Ovary (tissue), 3 donors: ENCODE results near the gene COL11A2.

Experiments used
- EP300 ChIP-seq: sonication (generic); formaldehyde crosslinking; IDR thresholded peaks from one replicate; pipeline ENCODE4 v1.6.1; 2017; ENCODE audit warnings: antibody characterized with exemption
- POLR2A ChIP-seq: fragments of 450-650 bp; IDR thresholded peaks from one replicate; pipeline ENCODE4 v1.6.1; 2017; ENCODE audit warnings: antibody characterized with exemption, mild to moderate bottlenecking, moderate library complexity
- TF ChIP-seq, protein P1 (sequence below), 3 donors: fragments of 450-650 bp in 2 of 3; fragments of 200-600 bp in 1 of 3; IDR thresholded peaks; one replicate each; pipeline versions ENCODE4 v1.5.1 to v1.8.0; 2016 to 2022; ENCODE audit warnings: antibody characterized with exemption in 3 of 3, mild to moderate bottlenecking in 1 of 3
- donor health status: DM: no; HTN: no; CAD: no.

DNA sequence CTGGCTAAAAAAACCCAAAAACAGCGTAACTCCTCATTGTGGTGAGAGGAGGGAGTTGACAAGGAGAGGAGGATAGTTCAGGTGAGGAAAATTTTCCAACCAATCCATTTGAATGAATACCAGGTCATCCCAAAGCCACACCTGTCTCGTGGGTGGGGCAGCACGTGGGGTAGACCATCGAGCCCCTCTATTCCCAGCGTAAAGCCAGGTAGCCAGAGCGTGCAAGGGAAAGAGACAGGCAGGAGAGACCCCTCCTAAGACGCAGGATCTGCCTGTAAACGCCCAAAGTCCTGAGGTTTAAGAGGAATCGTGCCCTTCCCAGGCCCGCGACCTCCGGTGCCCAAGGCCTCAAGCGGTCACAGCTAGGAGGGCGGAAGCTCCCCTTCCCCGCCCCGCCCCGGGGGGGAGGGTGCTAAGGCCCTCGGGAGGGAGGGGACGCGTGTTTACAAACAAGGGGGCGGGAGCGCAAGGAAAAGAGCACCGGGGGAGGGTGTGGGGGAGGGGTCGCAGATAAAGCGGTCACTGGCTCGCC, 7.5 kb upstream of the COL11A2 start:
- no peak for TF ChIP-seq POLR2A
- TF ChIP-seq, protein P1, sequence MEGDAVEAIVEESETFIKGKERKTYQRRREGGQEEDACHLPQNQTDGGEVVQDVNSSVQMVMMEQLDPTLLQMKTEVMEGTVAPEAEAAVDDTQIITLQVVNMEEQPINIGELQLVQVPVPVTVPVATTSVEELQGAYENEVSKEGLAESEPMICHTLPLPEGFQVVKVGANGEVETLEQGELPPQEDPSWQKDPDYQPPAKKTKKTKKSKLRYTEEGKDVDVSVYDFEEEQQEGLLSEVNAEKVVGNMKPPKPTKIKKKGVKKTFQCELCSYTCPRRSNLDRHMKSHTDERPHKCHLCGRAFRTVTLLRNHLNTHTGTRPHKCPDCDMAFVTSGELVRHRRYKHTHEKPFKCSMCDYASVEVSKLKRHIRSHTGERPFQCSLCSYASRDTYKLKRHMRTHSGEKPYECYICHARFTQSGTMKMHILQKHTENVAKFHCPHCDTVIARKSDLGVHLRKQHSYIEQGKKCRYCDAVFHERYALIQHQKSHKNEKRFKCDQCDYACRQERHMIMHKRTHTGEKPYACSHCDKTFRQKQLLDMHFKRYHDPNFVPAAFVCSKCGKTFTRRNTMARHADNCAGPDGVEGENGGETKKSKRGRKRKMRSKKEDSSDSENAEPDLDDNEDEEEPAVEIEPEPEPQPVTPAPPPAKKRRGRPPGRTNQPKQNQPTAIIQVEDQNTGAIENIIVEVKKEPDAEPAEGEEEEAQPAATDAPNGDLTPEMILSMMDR (IDR thresholded peaks at IDR 0.05), result no peak
- no peak for TF ChIP-seq EP300
